Liver (tissue), 9 donors: Measurements from ENCODE around the gene SEMA7A. TPM values are rescaled to one million over a fixed set of nuclear protein-coding genes. Genes with fewer than 3 reads are reported as not detected.

Experiments
- DNase-seq: peaks from one replicate; pipeline ENCODE4 v3.0.0-alpha.2; 2017; ENCODE audit warnings: low spot score
- H3K27ac ChIP-seq, 2 donors: one replicate each; pipeline ENCODE4 v1.7.0; 2013; ENCODE audit warnings: inconsistent platforms in 2 of 2, low read length in 2 of 2, control low read depth in 1 of 2, low read depth in 1 of 2, mild to moderate bottlenecking in 1 of 2
- H3K27me3 ChIP-seq, 4 donors: one replicate each; pipeline versions ENCODE4 v1.6.1 to v1.7.0; 2013; ENCODE audit warnings: low read length in 3 of 4, inconsistent platforms in 1 of 4, mild to moderate bottlenecking in 1 of 4, moderate library complexity in 1 of 4; ENCODE audit not compliant: control insufficient read depth in 4 of 4, insufficient read depth in 4 of 4
- H3K36me3 ChIP-seq, 4 donors: one replicate each; pipeline versions ENCODE4 v1.6.1 to v1.7.0; 2013; ENCODE audit warnings: low read length in 3 of 4, mild to moderate bottlenecking in 3 of 4, low read depth in 1 of 4, moderate library complexity in 1 of 4; ENCODE audit not compliant: control insufficient read depth in 4 of 4, insufficient read depth in 3 of 4
- H3K4me1 ChIP-seq, 4 donors: one replicate each; pipeline versions ENCODE4 v1.6.1 to v1.7.0; 2013; ENCODE audit warnings: low read length in 3 of 4, mild to moderate bottlenecking in 3 of 4, moderate library complexity in 1 of 4; ENCODE audit not compliant: control insufficient read depth in 4 of 4, insufficient read depth in 4 of 4
- H3K4me3 ChIP-seq, 3 donors: one replicate each; pipeline versions ENCODE4 v1.6.1 to v1.7.0; 2013; ENCODE audit warnings: low read length in 3 of 3, control low read depth in 1 of 3, low read depth in 1 of 3, mild to moderate bottlenecking in 1 of 3
- H3K9ac ChIP-seq, 2 donors: one replicate each; pipeline ENCODE4 v1.7.0; 2013; ENCODE audit warnings: low read length in 2 of 2, mild to moderate bottlenecking in 2 of 2, moderate library complexity in 2 of 2, control low read depth in 1 of 2, low read depth in 1 of 2
- H3K9me3 ChIP-seq, 4 donors: one replicate each; pipeline versions ENCODE4 v1.6.1 to v1.7.0; 2013; ENCODE audit warnings: low read length in 3 of 4; ENCODE audit not compliant: control insufficient read depth in 4 of 4
- ATF3 ChIP-seq: IDR thresholded peaks from 2 replicates; pipeline ENCODE4 v1.6.1; 2016; ENCODE audit warnings: antibody characterized with exemption
- CTCF ChIP-seq: fragments of 150-350 bp; IDR thresholded peaks from 2 replicates; pipeline ENCODE4 v1.5.1; 2017; ENCODE audit warnings: improper control_type of control experiment, low read depth, low read length; ENCODE audit not compliant: missing input control
- FOXA1 ChIP-seq: IDR thresholded peaks from 2 replicates; pipeline ENCODE4 v1.6.1; 2016; ENCODE audit warnings: antibody characterized with exemption
- FOXA2 ChIP-seq: IDR thresholded peaks from 2 replicates; pipeline ENCODE4 v1.6.1; 2016; ENCODE audit warnings: antibody characterized with exemption
- HNF4G ChIP-seq: IDR thresholded peaks from 2 replicates; pipeline ENCODE4 v1.6.1; 2016; ENCODE audit warnings: antibody characterized with exemption
- JUND ChIP-seq, 2 donors: IDR thresholded peaks; 2 replicates each; pipeline ENCODE4 v1.6.1; 2016; ENCODE audit warnings: antibody characterized with exemption in 2 of 2
- MAX ChIP-seq: IDR thresholded peaks from 2 replicates; pipeline ENCODE4 v1.6.1; 2016; ENCODE audit warnings: antibody characterized with exemption
- RAD21 ChIP-seq, 2 donors: IDR thresholded peaks; 2 replicates each; pipeline ENCODE4 v1.6.1; 2016; ENCODE audit warnings: antibody characterized with exemption in 2 of 2, mild to moderate bottlenecking in 2 of 2
- RXRA ChIP-seq, 2 donors: IDR thresholded peaks; 2 replicates each; pipeline ENCODE4 v1.6.1; 2017 to 2018; ENCODE audit warnings: antibody characterized with exemption in 2 of 2, mild to moderate bottlenecking in 1 of 2
- SP1 ChIP-seq: IDR thresholded peaks from 2 replicates; pipeline ENCODE4 v1.6.1; 2018; ENCODE audit warnings: antibody characterized with exemption, mild to moderate bottlenecking
- ZBTB33 ChIP-seq: IDR thresholded peaks from 2 replicates; pipeline ENCODE4 v1.6.1; 2016; ENCODE audit warnings: antibody characterized with exemption
- WGBS: extraction: QIAGEN DNeasy Blood & Tissue Kit; methylation state at CpG from one replicate; pipeline ENCODE4 v1.1.7; 2013; 5-methylcytosine and 5-hydroxymethylcytosine counted together
- polyA plus RNA-seq, 2 donors: library from polyadenylated mRNA; stranded (reverse) in 1 of 2; unstranded in 1 of 2; fragments of 200-250 nt in 1 of 2; fragments of >200 nt in 1 of 2; fragmentation: Nextera tagmentation in 1 of 2; extraction: Ambion mirVana in 1 of 2; gene quantifications; one replicate each; pipeline versions ENCODE4 v1.2.1 to v1.2.3, GENCODE V29; 2013 to 2015
- total RNA-seq, 2 donors: library from RNA; depleted of rRNA; stranded (reverse); fragments of >200 nt; gene quantifications; one replicate each; pipeline ENCODE4 v1.2.3, GENCODE V29; 2014
- donor health status: healthy.
- donor health status: healthy.
- donor health status: healthy.
- donor health status: healthy.
- donor health status: healthy.

Gene SEMA7A
- total and polyA plus RNA-seq, 4 donors, result 0.14 to 18.1 (median 1.4) TPM

GRCh38 chr15:74438721-74439316, 5.1 kb upstream of the SEMA7A start:
- peak; percentile 88 for TF ChIP-seq CTCF
- TF ChIP-seq SP1, result no peak
- no peak for TF ChIP-seq HNF4G
- TF ChIP-seq MAX, result no peak
- TF ChIP-seq RXRA (IDR thresholded peaks at IDR 0.05), result peak in 1 of 2 donors; percentile 8
- no peak for TF ChIP-seq FOXA2
- TF ChIP-seq ATF3, result no peak
- TF ChIP-seq JUND (IDR thresholded peaks at IDR 0.05), result no peak
- TF ChIP-seq RAD21 (IDR thresholded peaks at IDR 0.05), result peak; percentile 92 to 94
- under 1% methylated on average over 2 of the region's 2 CpGs for WGBS
- Histone ChIP-seq H3K4me1 (peaks cover 6 to 22% (median 17%) of the 10 kb centered on the region in 4 donors), H3K4me3 (no peak overlapping the region), H3K9me3 (no peaks in the 10 kb centered on the region), H3K27ac (no peak overlapping the region), H3K27me3 (no peaks in the 10 kb centered on the region), H3K9ac (no peak overlapping the region), H3K36me3 (no peaks in the 10 kb centered on the region)
- peak; percentile 80 for DNase-seq

GRCh38 chr15:74438206-74438605, 4.4 kb upstream of the SEMA7A start:
- Histone ChIP-seq H3K9ac (no peak overlapping the region), H3K4me3 (no peak overlapping the region), H3K27me3 (no peaks in the 10 kb centered on the region), H3K9me3 (no peaks in the 10 kb centered on the region), H3K36me3 (no peaks in the 10 kb centered on the region), H3K27ac (no peak overlapping the region), H3K4me1 (peaks cover 3 to 22% (median 14%) of the 10 kb centered on the region in 4 donors)
- WGBS, result 51% methylated on average over 2 of the region's 2 CpGs
- TF ChIP-seq FOXA2, result no peak
- TF ChIP-seq ATF3, result no peak
- TF ChIP-seq SP1, result no peak
- TF ChIP-seq JUND (IDR thresholded peaks at IDR 0.05), result no peak
- no peak for TF ChIP-seq HNF4G
- no peak for TF ChIP-seq FOXA1
- no peak for TF ChIP-seq ZBTB33
- no peak for TF ChIP-seq RXRA (IDR thresholded peaks at IDR 0.05)
- DNase-seq, result no peak
